GM12801 (cell line): ENCODE results near the gene RAMP2.

ENCODE experiments used
- TF ChIP-seq, protein P1 (sequence below): IDR thresholded peaks from one replicate; pipeline ENCODE4 v1.5.1; 2011; ENCODE audit warnings: control low read depth; ENCODE audit not compliant: insufficient read length; ENCODE audit errors: extremely low read depth

Gene RAMP2

DNA sequence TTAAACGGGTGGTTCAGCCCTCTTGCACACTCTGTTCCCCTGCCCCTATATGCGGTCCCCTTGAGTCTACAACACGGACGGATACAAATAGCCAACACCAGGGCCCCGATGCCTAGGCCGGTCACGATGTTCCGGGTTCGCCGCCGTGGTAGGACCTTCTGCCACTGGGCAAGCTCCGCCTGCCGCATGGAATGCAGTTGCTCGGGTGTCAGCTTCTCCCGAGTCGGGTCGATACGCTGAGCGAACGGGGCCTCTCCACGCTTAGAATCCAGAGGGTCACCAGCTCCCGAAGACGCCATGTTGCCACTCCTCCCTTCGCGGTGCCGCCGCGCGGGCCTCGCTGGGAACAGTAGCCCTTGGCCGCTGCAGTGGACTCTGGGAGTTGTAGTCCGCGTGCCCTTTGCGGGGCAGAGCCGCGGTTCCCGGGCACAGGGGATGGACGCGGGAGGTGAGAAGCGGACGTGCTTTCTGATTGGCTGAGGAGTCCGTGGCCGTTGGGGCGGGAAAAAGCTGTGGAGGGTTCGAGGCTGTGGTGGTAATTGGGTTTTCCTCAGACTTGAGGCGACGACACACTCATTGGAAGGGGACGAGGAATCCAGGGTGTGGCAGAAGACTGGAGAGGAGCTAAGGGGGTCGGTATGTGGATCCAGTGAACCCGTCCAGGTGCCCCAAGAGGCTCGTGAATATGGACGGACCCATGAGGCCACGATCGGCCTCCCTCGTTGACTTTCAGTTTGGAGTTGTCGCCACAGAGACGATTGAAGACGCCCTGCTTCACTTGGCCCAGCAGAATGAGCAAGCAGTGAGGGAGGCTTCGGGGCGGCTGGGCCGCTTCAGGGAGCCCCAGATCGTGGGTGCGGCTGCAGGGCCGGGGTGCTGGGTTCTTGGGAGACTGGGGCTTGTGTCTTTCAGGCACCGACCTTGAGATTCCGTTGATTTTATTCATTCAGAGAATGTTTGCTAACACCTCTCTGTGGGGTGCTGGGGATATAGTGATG, 37.7 kb downstream of the RAMP2 start, which contains the start of the genes CNTD1 and COA3:
Gene CNTD1 (plus strand): TSS at position 479 of the 998 bp plus-strand sequence. CDS start 207 bp downstream, at position 686.
Gene COA3 (minus strand): TSS at position 322 of the 998 bp plus-strand sequence. CDS start 23 bp downstream, at position 299.
- TF ChIP-seq, protein P1, sequence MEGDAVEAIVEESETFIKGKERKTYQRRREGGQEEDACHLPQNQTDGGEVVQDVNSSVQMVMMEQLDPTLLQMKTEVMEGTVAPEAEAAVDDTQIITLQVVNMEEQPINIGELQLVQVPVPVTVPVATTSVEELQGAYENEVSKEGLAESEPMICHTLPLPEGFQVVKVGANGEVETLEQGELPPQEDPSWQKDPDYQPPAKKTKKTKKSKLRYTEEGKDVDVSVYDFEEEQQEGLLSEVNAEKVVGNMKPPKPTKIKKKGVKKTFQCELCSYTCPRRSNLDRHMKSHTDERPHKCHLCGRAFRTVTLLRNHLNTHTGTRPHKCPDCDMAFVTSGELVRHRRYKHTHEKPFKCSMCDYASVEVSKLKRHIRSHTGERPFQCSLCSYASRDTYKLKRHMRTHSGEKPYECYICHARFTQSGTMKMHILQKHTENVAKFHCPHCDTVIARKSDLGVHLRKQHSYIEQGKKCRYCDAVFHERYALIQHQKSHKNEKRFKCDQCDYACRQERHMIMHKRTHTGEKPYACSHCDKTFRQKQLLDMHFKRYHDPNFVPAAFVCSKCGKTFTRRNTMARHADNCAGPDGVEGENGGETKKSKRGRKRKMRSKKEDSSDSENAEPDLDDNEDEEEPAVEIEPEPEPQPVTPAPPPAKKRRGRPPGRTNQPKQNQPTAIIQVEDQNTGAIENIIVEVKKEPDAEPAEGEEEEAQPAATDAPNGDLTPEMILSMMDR: no peak

DNA sequence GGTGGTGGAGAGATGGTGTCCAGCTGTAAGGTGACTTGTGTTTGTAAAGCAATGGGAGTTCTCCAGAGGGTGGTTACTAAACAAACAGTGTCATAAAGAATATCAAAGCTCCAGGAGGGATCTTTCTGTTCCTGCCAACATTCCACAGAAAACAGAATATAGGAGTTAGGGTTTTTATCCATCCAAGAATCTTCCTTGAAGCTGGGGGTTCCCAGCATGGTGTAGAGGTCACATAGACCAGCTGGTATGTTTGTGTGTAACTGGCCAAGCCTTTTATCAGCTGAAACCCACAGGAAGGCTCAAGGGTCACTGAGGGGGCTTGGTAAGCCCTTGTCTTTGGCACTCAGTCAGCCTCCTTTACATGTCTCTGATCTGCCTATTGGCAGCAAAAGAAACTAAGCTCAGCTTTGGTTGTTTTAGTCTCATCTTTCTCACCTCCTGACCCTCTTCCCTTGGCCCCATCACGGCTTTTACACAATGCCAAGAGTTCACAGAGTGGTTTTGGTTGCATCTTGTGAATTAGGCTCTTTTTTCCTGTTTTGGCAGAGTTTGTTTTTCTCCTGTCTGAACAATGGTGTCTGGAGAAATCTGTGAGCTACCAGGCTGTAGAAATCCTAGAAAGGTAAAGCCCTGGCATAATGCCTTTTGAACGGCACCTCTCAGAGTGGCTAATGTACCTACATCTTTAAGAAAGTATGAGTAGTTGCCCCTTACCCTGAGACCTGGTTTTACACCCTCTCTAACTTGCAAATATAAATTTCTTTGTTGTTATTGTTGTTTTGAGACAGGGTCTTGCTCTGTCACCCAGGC, 42.3 kb downstream of the RAMP2 start:
- TF ChIP-seq, protein P1: no peak

DNA sequence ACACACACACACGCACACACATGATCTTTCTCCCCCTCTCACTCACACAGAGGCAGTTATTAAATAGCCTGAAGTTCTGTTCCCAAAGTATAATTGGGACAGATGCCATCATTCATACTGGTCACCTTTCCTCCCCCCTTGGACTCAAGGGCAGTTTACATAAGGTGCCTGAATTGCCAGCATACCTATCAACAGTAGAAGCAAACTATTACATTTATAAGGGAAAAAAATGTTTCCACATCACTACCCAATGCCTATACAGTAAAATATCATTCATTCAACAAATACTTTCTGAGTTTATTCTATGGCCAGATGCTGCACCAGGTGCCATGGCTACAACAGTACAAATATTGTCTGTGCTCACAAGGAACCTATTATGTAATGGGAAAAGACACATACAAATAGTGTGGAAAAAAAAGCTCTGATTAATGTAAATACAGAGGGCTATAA, 43.9 kb downstream of the RAMP2 start:
- TF ChIP-seq, protein P1: no peak

DNA sequence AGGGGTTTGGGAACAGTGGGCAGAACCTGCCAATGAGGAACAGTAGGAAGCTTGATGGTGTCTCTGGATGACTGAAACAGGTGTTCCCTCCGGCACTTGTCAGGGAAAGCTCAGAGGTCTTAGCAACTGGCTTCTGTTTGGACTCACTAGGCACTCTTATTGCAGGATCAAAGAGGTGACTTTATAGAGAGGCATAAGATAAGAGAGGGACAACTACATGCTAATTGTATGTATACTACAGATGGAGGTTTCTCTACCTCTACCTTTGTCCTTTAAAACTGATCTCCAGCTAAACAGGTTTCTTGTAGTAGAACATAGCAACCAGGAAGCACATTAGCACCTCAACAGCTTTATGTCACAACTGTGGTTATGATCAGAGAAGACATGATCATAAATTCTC, 45.2 kb downstream of the RAMP2 start:
- TF ChIP-seq, protein P1: no peak

DNA sequence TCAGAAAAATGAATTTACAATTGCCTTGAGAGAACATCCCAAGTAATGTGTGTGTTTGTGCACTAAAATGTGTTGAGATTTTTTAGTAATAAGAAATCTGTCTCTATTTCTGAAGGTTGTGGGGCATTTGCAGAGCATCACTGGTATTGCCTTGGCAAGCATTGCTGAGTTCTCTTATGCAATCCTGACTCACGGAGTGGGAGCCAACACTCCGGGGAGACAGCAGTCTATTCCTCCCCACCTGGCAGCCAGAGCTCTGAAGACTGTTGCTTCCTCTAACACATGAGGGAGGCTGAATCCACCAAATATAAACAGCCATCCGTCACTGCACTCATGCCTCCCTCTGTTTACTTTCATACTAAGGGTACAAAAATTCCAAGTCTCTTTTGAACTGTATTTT, 48.2 kb downstream of the RAMP2 start:
- TF ChIP-seq, protein P1: no peak
